OCI-LY1 (cell line): Measurements from ENCODE around the gene ZFX.

Source experiments
- EZH2 ChIP-seq: fragments of 200-600 bp; sonication (generic), shearing (Covaris generic); IDR thresholded peaks from 2 replicates; pipeline ENCODE4 v1.8.0; 2017; ENCODE audit warnings: borderline replicate concordance, mixed run types, mild to moderate bottlenecking, antibody characterized with exemption, low read length, moderate library complexity, mixed read lengths
- TF ChIP-seq, protein P1 (sequence below): fragments of 200-600 bp; sonication (generic), shearing (Covaris generic); IDR thresholded peaks from 2 replicates; pipeline ENCODE4 v1.5.1; 2017; ENCODE audit warnings: mild to moderate bottlenecking, antibody characterized with exemption, low read length, moderate library complexity, mixed read lengths

- TF ChIP-seq, protein P1, sequence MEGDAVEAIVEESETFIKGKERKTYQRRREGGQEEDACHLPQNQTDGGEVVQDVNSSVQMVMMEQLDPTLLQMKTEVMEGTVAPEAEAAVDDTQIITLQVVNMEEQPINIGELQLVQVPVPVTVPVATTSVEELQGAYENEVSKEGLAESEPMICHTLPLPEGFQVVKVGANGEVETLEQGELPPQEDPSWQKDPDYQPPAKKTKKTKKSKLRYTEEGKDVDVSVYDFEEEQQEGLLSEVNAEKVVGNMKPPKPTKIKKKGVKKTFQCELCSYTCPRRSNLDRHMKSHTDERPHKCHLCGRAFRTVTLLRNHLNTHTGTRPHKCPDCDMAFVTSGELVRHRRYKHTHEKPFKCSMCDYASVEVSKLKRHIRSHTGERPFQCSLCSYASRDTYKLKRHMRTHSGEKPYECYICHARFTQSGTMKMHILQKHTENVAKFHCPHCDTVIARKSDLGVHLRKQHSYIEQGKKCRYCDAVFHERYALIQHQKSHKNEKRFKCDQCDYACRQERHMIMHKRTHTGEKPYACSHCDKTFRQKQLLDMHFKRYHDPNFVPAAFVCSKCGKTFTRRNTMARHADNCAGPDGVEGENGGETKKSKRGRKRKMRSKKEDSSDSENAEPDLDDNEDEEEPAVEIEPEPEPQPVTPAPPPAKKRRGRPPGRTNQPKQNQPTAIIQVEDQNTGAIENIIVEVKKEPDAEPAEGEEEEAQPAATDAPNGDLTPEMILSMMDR = no peak
- TF ChIP-seq EZH2 = no peak
Measured at GRCh38 chrX:24167719-24168472, 18.4 kb downstream of the ZFX start.
